GM23338 (cell line): ENCODE results near the gene MGRN1. TPM values are rescaled to one million over a fixed set of nuclear protein-coding genes. Genes with fewer than 3 reads are reported as not detected.

ENCODE experiments used
- CREB1 ChIP-seq: fragments of 250-450 bp; sonication (Bioruptor Pico); IDR thresholded peaks from 2 replicates; pipeline ENCODE4 v1.5.0; 2020; ENCODE audit warnings: low read depth, mild to moderate bottlenecking, moderate library complexity
- EZH2 ChIP-seq: fragments of 200-600 bp; sonication (generic); IDR thresholded peaks from one replicate; pipeline ENCODE4 v1.8.0; 2017; ENCODE audit warnings: antibody characterized with exemption, mild to moderate bottlenecking, low read depth; ENCODE audit not compliant: unreplicated experiment
- EZH2phosphoT487 ChIP-seq: fragments of 200-600 bp; sonication (generic); IDR thresholded peaks from one replicate; pipeline ENCODE4 v1.8.1; 2018; ENCODE audit warnings: antibody characterized with exemption; ENCODE audit not compliant: unreplicated experiment
- JUNB ChIP-seq: IDR thresholded peaks from one replicate; pipeline ENCODE4 v1.6.1; 2016; ENCODE audit warnings: antibody characterized with exemption; ENCODE audit not compliant: unreplicated experiment
- STAT1 ChIP-seq: IDR thresholded peaks from one replicate; pipeline ENCODE4 v1.6.1; 2016; ENCODE audit warnings: antibody characterized with exemption; ENCODE audit not compliant: unreplicated experiment
- ZNF114 ChIP-seq: fragments of 250-450 bp; sonication (Bioruptor Pico); IDR thresholded peaks from 2 replicates; pipeline ENCODE4 v1.5.0; 2020; ENCODE audit warnings: mild to moderate bottlenecking, moderate library complexity
- ZNF331 ChIP-seq: fragments of 250-450 bp; sonication (Bioruptor Pico); IDR thresholded peaks from 2 replicates; pipeline ENCODE4 v1.5.0; 2020; ENCODE audit warnings: low read depth, mild to moderate bottlenecking, moderate library complexity
- polyA plus RNA-seq: library from polyadenylated mRNA; unstranded; fragments of >200 nt; fragmentation: Nextera tagmentation; extraction: Ambion mirVana; gene quantifications from 2 replicates; pipeline ENCODE4 v1.2.1, GENCODE V29; 2016
- total RNA-seq: library from RNA; depleted of rRNA; stranded (reverse); fragments of >200 nt; shearing (Covaris generic); gene quantifications from 2 replicates; pipeline ENCODE4 v1.2.3, GENCODE V29; 2014
- TF ChIP-seq, protein P1 (sequence below): fragments of 250-450 bp; sonication (Bioruptor Pico); IDR thresholded peaks from 2 replicates; pipeline ENCODE4 v1.5.0; 2020; ENCODE audit warnings: mild to moderate bottlenecking, moderate library complexity
- TF ChIP-seq, protein P2 (sequence below): IDR thresholded peaks from 2 replicates; pipeline ENCODE4 v1.6.1; 2016; ENCODE audit warnings: antibody characterized with exemption
- TF ChIP-seq, protein P3 (sequence below), 2 experiments: fragments of 200-600 bp in 1 of 2; sonication (generic) in 1 of 2; conservative IDR thresholded peaks; 2 replicates each; pipeline versions ENCODE4 v1.5.1 to v1.6.1; 2016 to 2017; ENCODE audit warnings: antibody characterized with exemption in 2 of 2, low read depth in 2 of 2, mild to moderate bottlenecking in 2 of 2, moderate library complexity in 1 of 2
- TF ChIP-seq, protein P4 (sequence below): IDR thresholded peaks from one replicate; pipeline ENCODE4 v1.6.1; 2018; ENCODE audit warnings: antibody characterized with exemption; ENCODE audit not compliant: unreplicated experiment

Gene MGRN1
- total and polyA plus RNA-seq, 2 experiments from 2014 or later = 13.1 to 71.8 TPM

DNA sequence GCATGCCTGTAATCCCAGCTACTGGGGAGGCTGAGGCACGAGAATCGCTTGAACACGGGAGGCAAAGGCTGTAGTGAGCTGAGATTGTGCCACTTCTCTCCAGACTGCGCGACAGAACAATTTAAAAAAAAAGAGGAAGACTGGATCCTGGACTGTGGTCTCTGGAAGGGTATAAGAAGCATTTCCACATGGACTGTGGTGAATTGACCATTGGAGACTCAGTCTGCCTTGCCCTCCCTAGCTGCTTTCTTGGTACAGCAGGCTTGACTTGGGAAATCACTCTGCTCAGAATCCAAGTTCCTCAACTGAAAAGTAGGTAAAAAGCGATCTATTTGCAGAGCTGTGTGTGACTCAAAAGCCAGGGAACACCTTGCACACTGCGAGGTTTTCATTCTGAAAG, 1.0 kb upstream of the MGRN1 start (continued):
- TF ChIP-seq, protein P1, sequence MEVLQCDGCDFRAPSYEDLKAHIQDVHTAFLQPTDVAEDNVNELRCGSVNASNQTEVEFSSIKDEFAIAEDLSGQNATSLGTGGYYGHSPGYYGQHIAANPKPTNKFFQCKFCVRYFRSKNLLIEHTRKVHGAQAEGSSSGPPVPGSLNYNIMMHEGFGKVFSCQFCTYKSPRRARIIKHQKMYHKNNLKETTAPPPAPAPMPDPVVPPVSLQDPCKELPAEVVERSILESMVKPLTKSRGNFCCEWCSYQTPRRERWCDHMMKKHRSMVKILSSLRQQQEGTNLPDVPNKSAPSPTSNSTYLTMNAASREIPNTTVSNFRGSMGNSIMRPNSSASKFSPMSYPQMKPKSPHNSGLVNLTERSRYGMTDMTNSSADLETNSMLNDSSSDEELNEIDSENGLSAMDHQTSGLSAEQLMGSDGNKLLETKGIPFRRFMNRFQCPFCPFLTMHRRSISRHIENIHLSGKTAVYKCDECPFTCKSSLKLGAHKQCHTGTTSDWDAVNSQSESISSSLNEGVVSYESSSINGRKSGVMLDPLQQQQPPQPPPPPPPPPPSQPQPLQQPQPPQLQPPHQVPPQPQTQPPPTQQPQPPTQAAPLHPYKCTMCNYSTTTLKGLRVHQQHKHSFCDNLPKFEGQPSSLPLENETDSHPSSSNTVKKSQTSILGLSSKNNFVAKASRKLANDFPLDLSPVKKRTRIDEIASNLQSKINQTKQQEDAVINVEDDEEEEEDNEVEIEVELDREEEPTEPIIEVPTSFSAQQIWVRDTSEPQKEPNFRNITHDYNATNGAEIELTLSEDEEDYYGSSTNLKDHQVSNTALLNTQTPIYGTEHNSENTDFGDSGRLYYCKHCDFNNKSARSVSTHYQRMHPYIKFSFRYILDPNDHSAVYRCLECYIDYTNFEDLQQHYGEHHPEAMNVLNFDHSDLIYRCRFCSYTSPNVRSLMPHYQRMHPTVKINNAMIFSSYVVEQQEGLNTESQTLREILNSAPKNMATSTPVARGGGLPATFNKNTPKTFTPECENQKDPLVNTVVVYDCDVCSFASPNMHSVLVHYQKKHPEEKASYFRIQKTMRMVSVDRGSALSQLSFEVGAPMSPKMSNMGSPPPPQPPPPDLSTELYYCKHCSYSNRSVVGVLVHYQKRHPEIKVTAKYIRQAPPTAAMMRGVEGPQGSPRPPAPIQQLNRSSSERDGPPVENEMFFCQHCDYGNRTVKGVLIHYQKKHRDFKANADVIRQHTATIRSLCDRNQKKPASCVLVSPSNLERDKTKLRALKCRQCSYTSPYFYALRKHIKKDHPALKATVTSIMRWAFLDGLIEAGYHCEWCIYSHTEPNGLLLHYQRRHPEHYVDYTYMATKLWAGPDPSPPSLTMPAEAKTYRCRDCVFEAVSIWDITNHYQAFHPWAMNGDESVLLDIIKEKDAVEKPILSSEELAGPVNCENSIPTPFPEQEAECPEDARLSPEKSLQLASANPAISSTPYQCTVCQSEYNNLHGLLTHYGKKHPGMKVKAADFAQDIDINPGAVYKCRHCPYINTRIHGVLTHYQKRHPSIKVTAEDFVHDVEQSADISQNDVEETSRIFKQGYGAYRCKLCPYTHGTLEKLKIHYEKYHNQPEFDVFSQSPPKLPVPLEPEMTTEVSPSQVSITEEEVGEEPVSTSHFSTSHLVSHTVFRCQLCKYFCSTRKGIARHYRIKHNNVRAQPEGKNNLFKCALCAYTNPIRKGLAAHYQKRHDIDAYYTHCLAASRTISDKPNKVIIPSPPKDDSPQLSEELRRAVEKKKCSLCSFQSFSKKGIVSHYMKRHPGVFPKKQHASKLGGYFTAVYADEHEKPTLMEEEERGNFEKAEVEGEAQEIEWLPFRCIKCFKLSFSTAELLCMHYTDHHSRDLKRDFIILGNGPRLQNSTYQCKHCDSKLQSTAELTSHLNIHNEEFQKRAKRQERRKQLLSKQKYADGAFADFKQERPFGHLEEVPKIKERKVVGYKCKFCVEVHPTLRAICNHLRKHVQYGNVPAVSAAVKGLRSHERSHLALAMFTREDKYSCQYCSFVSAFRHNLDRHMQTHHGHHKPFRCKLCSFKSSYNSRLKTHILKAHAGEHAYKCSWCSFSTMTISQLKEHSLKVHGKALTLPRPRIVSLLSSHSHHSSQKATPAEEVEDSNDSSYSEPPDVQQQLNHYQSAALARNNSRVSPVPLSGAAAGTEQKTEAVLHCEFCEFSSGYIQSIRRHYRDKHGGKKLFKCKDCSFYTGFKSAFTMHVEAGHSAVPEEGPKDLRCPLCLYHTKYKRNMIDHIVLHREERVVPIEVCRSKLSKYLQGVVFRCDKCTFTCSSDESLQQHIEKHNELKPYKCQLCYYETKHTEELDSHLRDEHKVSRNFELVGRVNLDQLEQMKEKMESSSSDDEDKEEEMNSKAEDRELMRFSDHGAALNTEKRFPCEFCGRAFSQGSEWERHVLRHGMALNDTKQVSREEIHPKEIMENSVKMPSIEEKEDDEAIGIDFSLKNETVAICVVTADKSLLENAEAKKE = no peak
- no peak for TF ChIP-seq STAT1
- TF ChIP-seq, protein P2, sequence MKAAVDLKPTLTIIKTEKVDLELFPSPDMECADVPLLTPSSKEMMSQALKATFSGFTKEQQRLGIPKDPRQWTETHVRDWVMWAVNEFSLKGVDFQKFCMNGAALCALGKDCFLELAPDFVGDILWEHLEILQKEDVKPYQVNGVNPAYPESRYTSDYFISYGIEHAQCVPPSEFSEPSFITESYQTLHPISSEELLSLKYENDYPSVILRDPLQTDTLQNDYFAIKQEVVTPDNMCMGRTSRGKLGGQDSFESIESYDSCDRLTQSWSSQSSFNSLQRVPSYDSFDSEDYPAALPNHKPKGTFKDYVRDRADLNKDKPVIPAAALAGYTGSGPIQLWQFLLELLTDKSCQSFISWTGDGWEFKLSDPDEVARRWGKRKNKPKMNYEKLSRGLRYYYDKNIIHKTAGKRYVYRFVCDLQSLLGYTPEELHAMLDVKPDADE = no peak
- TF ChIP-seq ZNF114 (CRISPR knock-in tag) = no peak
- TF ChIP-seq, protein P3, sequence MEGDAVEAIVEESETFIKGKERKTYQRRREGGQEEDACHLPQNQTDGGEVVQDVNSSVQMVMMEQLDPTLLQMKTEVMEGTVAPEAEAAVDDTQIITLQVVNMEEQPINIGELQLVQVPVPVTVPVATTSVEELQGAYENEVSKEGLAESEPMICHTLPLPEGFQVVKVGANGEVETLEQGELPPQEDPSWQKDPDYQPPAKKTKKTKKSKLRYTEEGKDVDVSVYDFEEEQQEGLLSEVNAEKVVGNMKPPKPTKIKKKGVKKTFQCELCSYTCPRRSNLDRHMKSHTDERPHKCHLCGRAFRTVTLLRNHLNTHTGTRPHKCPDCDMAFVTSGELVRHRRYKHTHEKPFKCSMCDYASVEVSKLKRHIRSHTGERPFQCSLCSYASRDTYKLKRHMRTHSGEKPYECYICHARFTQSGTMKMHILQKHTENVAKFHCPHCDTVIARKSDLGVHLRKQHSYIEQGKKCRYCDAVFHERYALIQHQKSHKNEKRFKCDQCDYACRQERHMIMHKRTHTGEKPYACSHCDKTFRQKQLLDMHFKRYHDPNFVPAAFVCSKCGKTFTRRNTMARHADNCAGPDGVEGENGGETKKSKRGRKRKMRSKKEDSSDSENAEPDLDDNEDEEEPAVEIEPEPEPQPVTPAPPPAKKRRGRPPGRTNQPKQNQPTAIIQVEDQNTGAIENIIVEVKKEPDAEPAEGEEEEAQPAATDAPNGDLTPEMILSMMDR (conservative IDR thresholded peaks at IDR 0.05; ENCODE audit: low read depth in 2 of 2) = no peak
- no peak for TF ChIP-seq CREB1 (CRISPR knock-in tag)
- no peak for TF ChIP-seq JUNB
- TF ChIP-seq, protein P4, sequence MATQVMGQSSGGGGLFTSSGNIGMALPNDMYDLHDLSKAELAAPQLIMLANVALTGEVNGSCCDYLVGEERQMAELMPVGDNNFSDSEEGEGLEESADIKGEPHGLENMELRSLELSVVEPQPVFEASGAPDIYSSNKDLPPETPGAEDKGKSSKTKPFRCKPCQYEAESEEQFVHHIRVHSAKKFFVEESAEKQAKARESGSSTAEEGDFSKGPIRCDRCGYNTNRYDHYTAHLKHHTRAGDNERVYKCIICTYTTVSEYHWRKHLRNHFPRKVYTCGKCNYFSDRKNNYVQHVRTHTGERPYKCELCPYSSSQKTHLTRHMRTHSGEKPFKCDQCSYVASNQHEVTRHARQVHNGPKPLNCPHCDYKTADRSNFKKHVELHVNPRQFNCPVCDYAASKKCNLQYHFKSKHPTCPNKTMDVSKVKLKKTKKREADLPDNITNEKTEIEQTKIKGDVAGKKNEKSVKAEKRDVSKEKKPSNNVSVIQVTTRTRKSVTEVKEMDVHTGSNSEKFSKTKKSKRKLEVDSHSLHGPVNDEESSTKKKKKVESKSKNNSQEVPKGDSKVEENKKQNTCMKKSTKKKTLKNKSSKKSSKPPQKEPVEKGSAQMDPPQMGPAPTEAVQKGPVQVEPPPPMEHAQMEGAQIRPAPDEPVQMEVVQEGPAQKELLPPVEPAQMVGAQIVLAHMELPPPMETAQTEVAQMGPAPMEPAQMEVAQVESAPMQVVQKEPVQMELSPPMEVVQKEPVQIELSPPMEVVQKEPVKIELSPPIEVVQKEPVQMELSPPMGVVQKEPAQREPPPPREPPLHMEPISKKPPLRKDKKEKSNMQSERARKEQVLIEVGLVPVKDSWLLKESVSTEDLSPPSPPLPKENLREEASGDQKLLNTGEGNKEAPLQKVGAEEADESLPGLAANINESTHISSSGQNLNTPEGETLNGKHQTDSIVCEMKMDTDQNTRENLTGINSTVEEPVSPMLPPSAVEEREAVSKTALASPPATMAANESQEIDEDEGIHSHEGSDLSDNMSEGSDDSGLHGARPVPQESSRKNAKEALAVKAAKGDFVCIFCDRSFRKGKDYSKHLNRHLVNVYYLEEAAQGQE = no peak
- no peak for TF ChIP-seq ZNF331 (CRISPR knock-in tag)
- TF ChIP-seq EZH2 = no peak
- no peak for TF ChIP-seq EZH2phosphoT487
